OCI-LY7 (cell line): ENCODE data around the gene ITSN1. TPM values are rescaled to one million over a fixed set of nuclear protein-coding genes. Genes with fewer than 3 reads are reported as not detected.

ENCODE experiments used
- BruUV-seq: library from RNA; stranded (reverse); fragments of 400-500 nt; replicated peaks from 2 replicates; lab custom pipeline; 2021; lab: Mats Ljungman, UMichigan
- CTCF ChIA-PET: fragments of 300-600 bp; sonication (Branson Sonifier 250); formaldehyde crosslinking; loops from one replicate; lab custom pipeline; 2022; ENCODE audit warnings: antibody characterized with exemption; ENCODE audit not compliant: unreplicated experiment; lab: Charles Lee
- POLR2A ChIA-PET: fragments of 300-600 bp; sonication (Branson Sonifier 250); formaldehyde crosslinking; loops from one replicate; lab custom pipeline; 2022; ENCODE audit warnings: antibody characterized with exemption; lab: Charles Lee
- DNase-seq: peaks from one replicate; pipeline ENCODE4 v3.0.0-alpha.2; 2015; ENCODE audit warnings: low spot score
- H2AFZ ChIP-seq: fragments of 200-600 bp; sonication (generic), shearing (Covaris generic); 2 replicates; pipeline ENCODE4 v1.6.1; 2014; ENCODE audit warnings: mild to moderate bottlenecking, antibody characterized with exemption, low read length, moderate library complexity
- H3K27ac ChIP-seq: fragments of 200-600 bp; sonication (generic); 2 replicates; pipeline ENCODE4 v1.5.1; 2014; ENCODE audit warnings: mixed run types, low read depth, mild to moderate bottlenecking, moderate library complexity, low read length, inconsistent platforms; ENCODE audit not compliant: poor library complexity, severe bottlenecking
- H3K36me3 ChIP-seq: fragments of 200-600 bp; sonication (generic); 2 replicates; pipeline ENCODE4 v1.6.1; 2014; ENCODE audit warnings: mild to moderate bottlenecking, antibody characterized with exemption, low read length, moderate library complexity, mixed read lengths; ENCODE audit not compliant: insufficient read depth
- H3K4me1 ChIP-seq: fragments of 200-600 bp; sonication (generic); 2 replicates; pipeline ENCODE4 v1.5.1; 2014; ENCODE audit warnings: mild to moderate bottlenecking, low read length; ENCODE audit not compliant: insufficient read depth, poor library complexity, severe bottlenecking
- H3K4me2 ChIP-seq: fragments of 200-600 bp; sonication (generic); 2 replicates; pipeline ENCODE4 v1.6.1; 2014; ENCODE audit warnings: mild to moderate bottlenecking, low read length
- H3K4me3 ChIP-seq: fragments of 200-600 bp; sonication (generic); 2 replicates; pipeline ENCODE4 v1.5.1; 2014; ENCODE audit warnings: mild to moderate bottlenecking, low read depth, low read length; ENCODE audit not compliant: poor library complexity, severe bottlenecking
- H3K79me2 ChIP-seq: fragments of 200-600 bp; sonication (generic); 2 replicates; pipeline ENCODE4 v1.6.1; 2016; ENCODE audit warnings: low read depth, mild to moderate bottlenecking, low read length, moderate library complexity, mixed read lengths; ENCODE audit not compliant: insufficient read depth
- H3K9me2 ChIP-seq: fragments of 200-600 bp; sonication (generic); 2 replicates; pipeline ENCODE4 v1.6.1; 2016; ENCODE audit warnings: mild to moderate bottlenecking, low read length, mixed read lengths; ENCODE audit not compliant: insufficient read depth
- H3K9me3 ChIP-seq: fragments of 200-600 bp; sonication (generic); 2 replicates; pipeline ENCODE4 v1.6.1; 2014; ENCODE audit warnings: mild to moderate bottlenecking, mixed run types, low read length, mixed read lengths
- H4K20me1 ChIP-seq: fragments of 200-600 bp; sonication (generic); 2 replicates; pipeline ENCODE4 v1.6.1; 2014; ENCODE audit warnings: mild to moderate bottlenecking, antibody characterized with exemption, low read length, moderate library complexity, mixed read lengths; ENCODE audit not compliant: insufficient read depth
- EZH2phosphoT487 ChIP-seq: fragments of 200-600 bp; sonication (generic); IDR thresholded peaks from 2 replicates; pipeline ENCODE4 v1.6.1; 2018; ENCODE audit warnings: low read depth, borderline replicate concordance, mild to moderate bottlenecking, mixed run types, antibody characterized with exemption, low read length, moderate library complexity, mixed read lengths
- intact Hi-C: fragments of 100-400 bp; cut with micrococcal nuclease; formaldehyde crosslinking; loops from one replicate; pipeline ENCODE4 v1.10.0; 2022; ENCODE audit not compliant: unreplicated experiment
- total RNA-seq, 2 experiments: library from RNA; depleted of rRNA in 1 of 2; stranded (reverse); fragments of >200 nt in 1 of 2; shearing (Covaris generic) in 1 of 2; gene quantifications; 2 replicates each; pipeline ENCODE4 v1.2.3, GENCODE V29; 2014 to 2022
- TF ChIP-seq, protein P1 (sequence below): fragments of 200-600 bp; sonication (generic); conservative IDR thresholded peaks from 2 replicates; pipeline ENCODE4 v1.5.1; 2014; ENCODE audit warnings: mild to moderate bottlenecking, antibody characterized with exemption, low read length, moderate library complexity, mixed read lengths

Gene ITSN1
- total RNA-seq, 2 experiments from 2014 or later: 0.60 to 5.9 TPM

GRCh38 chr21:33870768-33871167 is 228.5 kb downstream of the ITSN1 start:
- Histone ChIP-seq H2AFZ (no peak overlapping the region), H3K27ac (no peak overlapping the region), H3K4me2 (no peak overlapping the region), H3K9me2 (no peaks in the 10 kb centered on the region), H3K36me3 (no peaks in the 10 kb centered on the region), H3K79me2 (no peaks in the 10 kb centered on the region), H4K20me1 (no peaks in the 10 kb centered on the region), H3K4me1 (no peaks in the 10 kb centered on the region), H3K9me3 (no peaks in the 10 kb centered on the region), H3K4me3 (no peak overlapping the region)
- DNase-seq: no peak
- ChIA-PET POLR2A (no interaction called here), CTCF (no interaction called here)
- intact Hi-C loops: no loop called here
- TF ChIP-seq, protein P1, sequence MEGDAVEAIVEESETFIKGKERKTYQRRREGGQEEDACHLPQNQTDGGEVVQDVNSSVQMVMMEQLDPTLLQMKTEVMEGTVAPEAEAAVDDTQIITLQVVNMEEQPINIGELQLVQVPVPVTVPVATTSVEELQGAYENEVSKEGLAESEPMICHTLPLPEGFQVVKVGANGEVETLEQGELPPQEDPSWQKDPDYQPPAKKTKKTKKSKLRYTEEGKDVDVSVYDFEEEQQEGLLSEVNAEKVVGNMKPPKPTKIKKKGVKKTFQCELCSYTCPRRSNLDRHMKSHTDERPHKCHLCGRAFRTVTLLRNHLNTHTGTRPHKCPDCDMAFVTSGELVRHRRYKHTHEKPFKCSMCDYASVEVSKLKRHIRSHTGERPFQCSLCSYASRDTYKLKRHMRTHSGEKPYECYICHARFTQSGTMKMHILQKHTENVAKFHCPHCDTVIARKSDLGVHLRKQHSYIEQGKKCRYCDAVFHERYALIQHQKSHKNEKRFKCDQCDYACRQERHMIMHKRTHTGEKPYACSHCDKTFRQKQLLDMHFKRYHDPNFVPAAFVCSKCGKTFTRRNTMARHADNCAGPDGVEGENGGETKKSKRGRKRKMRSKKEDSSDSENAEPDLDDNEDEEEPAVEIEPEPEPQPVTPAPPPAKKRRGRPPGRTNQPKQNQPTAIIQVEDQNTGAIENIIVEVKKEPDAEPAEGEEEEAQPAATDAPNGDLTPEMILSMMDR: no peak
- no peak for TF ChIP-seq EZH2phosphoT487
- BruUV-seq: no TSS peak

DNA sequence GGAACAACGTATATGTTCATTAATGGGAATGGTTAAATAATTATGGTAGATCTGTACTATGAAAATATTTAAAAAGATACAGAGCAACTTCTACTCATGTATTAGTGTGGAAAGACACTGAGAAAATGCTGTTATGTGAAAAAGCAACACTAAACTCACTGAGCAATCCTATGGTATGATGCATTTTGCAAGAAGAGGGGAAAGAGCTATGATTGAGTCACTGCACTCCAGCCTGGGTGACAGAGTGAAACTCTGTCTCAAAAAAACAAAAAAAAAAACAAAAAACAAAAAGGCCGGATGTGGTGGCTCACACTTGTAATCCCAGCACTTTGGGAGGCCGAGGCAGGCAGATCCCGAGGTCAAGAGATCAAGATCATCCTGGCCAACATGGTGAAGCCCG is 228.9 kb downstream of the ITSN1 start:
- POLR2A ChIA-PET: no interaction called here
- Histone ChIP-seq H3K36me3 (no peaks in the 10 kb centered on the region), H3K4me2 (no peak overlapping the region), H2AFZ (no peak overlapping the region), H3K9me3 (no peaks in the 10 kb centered on the region), H3K4me1 (no peaks in the 10 kb centered on the region), H4K20me1 (no peaks in the 10 kb centered on the region), H3K9me2 (no peaks in the 10 kb centered on the region), H3K4me3 (no peak overlapping the region), H3K79me2 (no peaks in the 10 kb centered on the region), H3K27ac (no peak overlapping the region)
- TF ChIP-seq EZH2phosphoT487: no peak
- TF ChIP-seq, protein P1: no peak
- DNase-seq: no peak
- CTCF ChIA-PET: no interaction called here
- BruUV-seq: no TSS peak
- intact Hi-C loops: no loop called here

DNA sequence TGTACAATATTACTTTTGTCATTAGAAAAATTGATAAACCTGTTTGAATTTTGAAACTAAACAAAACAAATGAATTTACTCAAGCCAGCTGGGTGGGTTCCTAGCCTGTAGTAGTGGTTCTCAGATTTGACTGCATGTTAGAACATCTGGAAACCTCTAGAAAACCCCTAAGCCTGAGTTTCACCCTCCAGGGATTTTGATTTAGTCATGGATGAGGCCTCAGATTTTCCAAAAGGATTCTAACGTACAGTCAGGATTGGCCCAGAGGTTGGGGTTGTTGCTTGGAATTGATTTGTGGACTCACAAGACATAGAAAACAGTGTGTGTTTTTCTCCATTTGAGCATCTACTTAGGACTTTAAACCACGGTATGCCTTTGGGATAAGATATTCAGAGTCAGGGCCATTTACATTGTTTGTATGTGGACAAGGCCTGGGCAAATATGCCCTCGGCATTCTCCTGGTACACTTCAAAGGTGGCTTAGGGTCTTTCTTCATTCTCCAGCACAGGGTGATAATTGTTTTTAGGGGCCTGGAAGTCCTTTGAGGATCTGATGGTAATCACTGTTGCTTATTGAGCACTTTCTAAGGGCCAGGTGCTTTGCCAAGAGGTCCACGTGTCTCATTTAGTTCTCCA is 230.7 kb downstream of the ITSN1 start:
- DNase-seq: no peak
- no peak for TF ChIP-seq EZH2phosphoT487
- TF ChIP-seq, protein P1: no peak
- Histone ChIP-seq H2AFZ (no peak overlapping the region), H3K9me2 (no peaks in the 10 kb centered on the region), H3K27ac (no peak overlapping the region), H3K9me3 (no peaks in the 10 kb centered on the region), H3K4me3 (no peak overlapping the region), H3K79me2 (no peaks in the 10 kb centered on the region), H4K20me1 (no peaks in the 10 kb centered on the region), H3K4me1 (no peaks in the 10 kb centered on the region), H3K36me3 (no peaks in the 10 kb centered on the region), H3K4me2 (no peak overlapping the region)
- POLR2A ChIA-PET: no interaction called here
- CTCF ChIA-PET: no interaction called here
- intact Hi-C loops: no loop called here
- no TSS peak for BruUV-seq
